Uterus (tissue), 4 donors: Measurements from ENCODE around the gene RIPOR2. TPM values are rescaled to one million over a fixed set of nuclear protein-coding genes. Genes with fewer than 3 reads are reported as not detected.

ENCODE experiments used
- DNase-seq, 2 donors: peaks; one replicate each; pipeline ENCODE4 v3.0.0-alpha.2; 2019 to 2020
- H3K27ac ChIP-seq, 2 donors: fragments of 200-600 bp; sonication (generic); 1 replicate in 1 of 2; 2 replicates in 1 of 2; pipeline ENCODE4 v1.5.1; 2016 to 2018
- H3K27me3 ChIP-seq, 2 donors: fragments of 200-600 bp; sonication (generic); one replicate each; pipeline ENCODE4 v1.5.1; 2018 to 2019; ENCODE audit warnings: control low read depth in 1 of 2
- H3K36me3 ChIP-seq, 2 donors: fragments of 200-600 bp; sonication (generic); one replicate each; pipeline ENCODE4 v1.5.1; 2019; ENCODE audit warnings: control low read depth in 1 of 2
- H3K4me1 ChIP-seq, 2 donors: fragments of 200-600 bp; sonication (generic); one replicate each; pipeline ENCODE4 v1.5.1; 2018 to 2019; ENCODE audit warnings: control low read depth in 1 of 2
- H3K4me3 ChIP-seq, 2 donors: fragments of 200-600 bp; sonication (generic); 1 replicate in 1 of 2; 2 replicates in 1 of 2; pipeline ENCODE4 v1.5.1; 2018 to 2019; ENCODE audit warnings: mild to moderate bottlenecking in 1 of 2
- H3K9me3 ChIP-seq, 2 donors: fragments of 200-600 bp; sonication (generic); one replicate each; pipeline ENCODE4 v1.5.1; 2019; ENCODE audit warnings: control low read depth in 1 of 2
- CTCF ChIP-seq, 4 experiments: fragments of 200-600 bp in 2 of 4; fragments of 450-650 bp in 2 of 4; sonication (generic) in 2 of 4; IDR thresholded peaks; one replicate each; pipeline ENCODE4 v1.5.1; 2016 to 2019; ENCODE audit warnings: antibody characterized with exemption in 4 of 4, mild to moderate bottlenecking in 2 of 4, moderate library complexity in 1 of 4
- POLR2A ChIP-seq, 2 donors: fragments of 450-650 bp; IDR thresholded peaks; one replicate each; pipeline ENCODE4 v1.6.1; 2016; ENCODE audit warnings: antibody characterized with exemption in 2 of 2, mild to moderate bottlenecking in 1 of 2, moderate library complexity in 1 of 2
- intact Hi-C: fragments of 100-400 bp; cut with DNase I; formaldehyde crosslinking; loops from one replicate; pipeline ENCODE4 v1.15.1; 2023; ENCODE audit warnings: low total_unique reads
- total RNA-seq, 4 donors: library from RNA; depleted of rRNA in 3 of 4; stranded (reverse); fragments of >200 nt in 3 of 4; gene quantifications; one replicate each; pipeline versions ENCODE4 v1.1.0 to v1.2.4, GENCODE V29; 2014 to 2023
- donor health status: DM: yes; HTN: yes; CAD: no.

RIPOR2 gene
- total RNA-seq, 4 donors from 2014 or later, result 29.0 to 106 (median 80.4) TPM

GRCh38 chr6:24844903-24845302, 90.9 kb downstream of the RIPOR2 start:
- intact Hi-C loops, result no loop called here
- no peak for DNase-seq
- TF ChIP-seq CTCF (IDR thresholded peaks at IDR 0.05) (no peak), POLR2A (IDR thresholded peaks at IDR 0.05) (no peak)
- Histone ChIP-seq H3K27me3 (no peaks in the 10 kb centered on the region), H3K36me3 (no peaks in the 10 kb centered on the region), H3K9me3 (no peaks in the 10 kb centered on the region), H3K4me3 (no peak overlapping the region), H3K4me1 (no peaks in the 10 kb centered on the region), H3K27ac (no peak overlapping the region)

- DNase-seq, result no peak
- H3K36me3 ChIP-seq, result no peaks in the 10 kb centered on the region
- TF ChIP-seq POLR2A (IDR thresholded peaks at IDR 0.05) (no peak), CTCF (IDR thresholded peaks at IDR 0.05) (no peak)
- intact Hi-C loops, result no loop called here
- H3K27ac ChIP-seq, result no peak overlapping the region
- no peak overlapping the region for H3K4me3 ChIP-seq
- H3K4me1 ChIP-seq, result no peaks in the 10 kb centered on the region
- H3K9me3 ChIP-seq, result no peaks in the 10 kb centered on the region
- no peaks in the 10 kb centered on the region for H3K27me3 ChIP-seq
Measured at GRCh38 chr6:24844061-24844460, 91.7 kb downstream of the RIPOR2 start.

GRCh38 chr6:24840187-24840586, 95.6 kb downstream of the RIPOR2 start:
- H3K4me1 ChIP-seq, result no peaks in the 10 kb centered on the region
- no peak overlapping the region for H3K27ac ChIP-seq
- no peak for TF ChIP-seq CTCF (IDR thresholded peaks at IDR 0.05)
- no peak for TF ChIP-seq POLR2A (IDR thresholded peaks at IDR 0.05)
- intact Hi-C loops, result no loop called here
- no peak for DNase-seq
- no peak overlapping the region for H3K4me3 ChIP-seq
- H3K27me3 ChIP-seq, result no peaks in the 10 kb centered on the region
- H3K36me3 ChIP-seq, result no peaks in the 10 kb centered on the region
- no peaks in the 10 kb centered on the region for H3K9me3 ChIP-seq

GRCh38 chr6:24838994-24839393, 96.8 kb downstream of the RIPOR2 start:
- no peak for DNase-seq
- no peak for TF ChIP-seq POLR2A (IDR thresholded peaks at IDR 0.05)
- TF ChIP-seq CTCF (IDR thresholded peaks at IDR 0.05), result no peak
- no peaks in the 10 kb centered on the region for H3K27me3 ChIP-seq
- no peak overlapping the region for H3K27ac ChIP-seq
- no peaks in the 10 kb centered on the region for H3K9me3 ChIP-seq
- H3K4me1 ChIP-seq, result no peaks in the 10 kb centered on the region
- H3K4me3 ChIP-seq, result no peak overlapping the region
- no peaks in the 10 kb centered on the region for H3K36me3 ChIP-seq
- intact Hi-C loops, result no loop called here

- Histone ChIP-seq H3K9me3 (no peaks in the 10 kb centered on the region), H3K27me3 (no peaks in the 10 kb centered on the region), H3K27ac (no peak overlapping the region), H3K36me3 (no peaks in the 10 kb centered on the region), H3K4me3 (no peak overlapping the region), H3K4me1 (no peaks in the 10 kb centered on the region)
- intact Hi-C loops, result no loop called here
- no peak for DNase-seq
- no peak for TF ChIP-seq POLR2A (IDR thresholded peaks at IDR 0.05)
- no peak for TF ChIP-seq CTCF (IDR thresholded peaks at IDR 0.05)
Measured at GRCh38 chr6:24838081-24838480, 97.7 kb downstream of the RIPOR2 start.
